Measurements from ENCODE around the gene F9.
"Not testable (repeated sequence)": the region's sequence is repeated elsewhere in the genome, so short reads cannot be mapped to it uniquely, and the experiment has no call there.

F9 gene

DNA sequence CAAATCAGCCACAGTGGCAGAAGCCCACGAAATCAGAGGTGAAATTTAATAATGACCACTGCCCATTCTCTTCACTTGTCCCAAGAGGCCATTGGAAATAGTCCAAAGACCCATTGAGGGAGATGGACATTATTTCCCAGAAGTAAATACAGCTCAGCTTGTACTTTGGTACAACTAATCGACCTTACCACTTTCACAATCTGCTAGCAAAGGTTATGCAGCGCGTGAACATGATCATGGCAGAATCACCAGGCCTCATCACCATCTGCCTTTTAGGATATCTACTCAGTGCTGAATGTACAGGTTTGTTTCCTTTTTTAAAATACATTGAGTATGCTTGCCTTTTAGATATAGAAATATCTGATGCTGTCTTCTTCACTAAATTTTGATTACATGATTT is at the start of gene F9:
F9 (plus strand) TSS at position 190 of the 400 bp plus-strand sequence; CDS start at position 216, 26 bp downstream.
- H3K27ac ChIP-seq (ENCODE audit: low read depth, low read length) = no peak within 1 kb of the TSS

DNA sequence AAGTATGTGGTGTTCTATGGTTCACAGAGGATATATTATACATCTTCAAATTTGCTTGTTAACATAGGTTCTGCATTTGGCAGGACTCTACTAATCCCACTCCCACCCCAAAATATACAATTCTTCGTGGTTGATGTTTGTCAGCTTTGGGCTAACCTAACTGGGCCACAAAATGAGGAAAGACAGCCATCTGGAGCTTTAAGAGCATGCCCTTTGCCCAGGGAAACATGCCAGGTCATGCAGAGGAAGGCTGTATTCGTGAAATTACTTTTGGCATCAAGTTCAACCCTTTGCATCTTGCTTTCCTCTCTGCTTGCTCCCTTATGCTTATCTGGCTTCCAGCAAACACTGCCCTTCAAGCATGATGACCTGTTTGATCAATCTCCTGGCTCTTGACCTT is 46.8 kb upstream of the F9 start:
- Histone ChIP-seq H3K36me3 (ENCODE audit: insufficient read depth, low read length) (no peaks in the 10 kb centered on the region), H3K9ac (ENCODE audit: low read length) (no peak overlapping the region), H3K4me1 (ENCODE audit: insufficient read depth, low read length) (no peaks in the 10 kb centered on the region), H3K9me3 (ENCODE audit: low read length) (no peaks in the 10 kb centered on the region), H3K27ac (ENCODE audit: low read depth, low read length) (no peak overlapping the region), H3K27me3 (ENCODE audit: control insufficient read depth in 1 of 2, insufficient read depth in 2 of 2, low read length in 2 of 2) (no peaks in the 10 kb centered on the region), H3K4me3 (ENCODE audit: low read depth in 1 of 2, low read length in 2 of 2) (no peak overlapping the region)

More for the DNA sequence above, at the start of gene F9:
- H3K9ac ChIP-seq (ENCODE audit: low read length) = no peak within 1 kb of the TSS
- H3K27me3 ChIP-seq (ENCODE audit: control insufficient read depth in 1 of 2, insufficient read depth in 2 of 2, low read length in 2 of 2) = no peaks in the 10 kb centered on the region
- H3K4me3 ChIP-seq (ENCODE audit: low read depth in 1 of 2, low read length in 2 of 2) = no peak within 1 kb of the TSS
- H3K4me1 ChIP-seq (ENCODE audit: insufficient read depth, low read length) = no peaks in the 10 kb centered on the region
- H3K9me3 ChIP-seq (ENCODE audit: low read length) = no peaks in the 10 kb centered on the region
- H3K36me3 ChIP-seq (ENCODE audit: insufficient read depth, low read length) = no peaks in the 10 kb centered on the region

DNA sequence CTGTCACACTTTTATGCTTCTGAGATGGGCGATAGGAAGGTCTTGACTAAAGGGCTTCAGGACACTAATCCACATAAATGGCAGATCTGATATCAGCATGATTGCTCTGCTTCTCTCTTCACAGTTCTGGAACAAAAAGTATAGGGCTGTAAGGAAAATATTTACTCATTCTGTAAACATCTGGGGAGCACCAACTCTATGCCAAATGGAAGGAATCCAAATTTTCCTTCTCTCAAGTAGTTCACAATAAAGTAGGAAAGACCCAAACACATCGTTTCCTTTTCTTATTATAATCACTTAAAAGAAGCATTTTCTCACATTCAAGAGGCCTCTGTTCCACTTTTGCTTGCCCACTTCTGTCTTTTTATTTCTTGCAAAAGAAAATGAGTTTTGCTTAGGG is 45.9 kb upstream of the F9 start:
- Histone ChIP-seq H3K9me3 (ENCODE audit: low read length) (no peaks in the 10 kb centered on the region), H3K27ac (ENCODE audit: low read depth, low read length) (no peak overlapping the region), H3K4me1 (ENCODE audit: insufficient read depth, low read length) (no peaks in the 10 kb centered on the region), H3K9ac (ENCODE audit: low read length) (no peak overlapping the region), H3K27me3 (ENCODE audit: control insufficient read depth in 1 of 2, insufficient read depth in 2 of 2, low read length in 2 of 2) (no peaks in the 10 kb centered on the region), H3K36me3 (ENCODE audit: insufficient read depth, low read length) (no peaks in the 10 kb centered on the region), H3K4me3 (ENCODE audit: low read depth in 1 of 2, low read length in 2 of 2) (no peak overlapping the region)

DNA sequence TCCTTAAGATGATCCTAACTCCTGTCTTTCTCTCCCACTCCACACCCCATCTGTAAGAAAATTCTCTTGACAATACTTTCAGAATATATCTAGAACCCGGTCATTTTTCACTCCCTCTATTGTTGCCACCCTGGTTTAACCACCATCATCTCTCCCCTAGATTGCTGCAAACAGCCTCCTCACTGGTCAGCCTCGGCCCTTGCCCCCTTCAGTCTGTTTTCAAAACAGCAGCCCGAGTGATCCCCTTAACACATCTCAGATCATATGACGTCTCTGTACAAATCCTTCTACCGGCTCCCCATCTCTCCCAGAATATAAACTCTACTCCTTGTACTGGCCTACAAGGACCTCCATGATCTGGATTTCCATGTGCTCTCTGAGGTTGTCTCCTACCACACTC is 35.2 kb upstream of the F9 start:
- Histone ChIP-seq H3K27ac (ENCODE audit: low read depth, low read length) (no peak overlapping the region), H3K27me3 (ENCODE audit: control insufficient read depth in 1 of 2, insufficient read depth in 2 of 2, low read length in 2 of 2) (no peaks in the 10 kb centered on the region), H3K9ac (ENCODE audit: low read length) (no peak overlapping the region), H3K4me1 (ENCODE audit: insufficient read depth, low read length) (no peaks in the 10 kb centered on the region), H3K4me3 (ENCODE audit: low read depth in 1 of 2, low read length in 2 of 2) (no peak overlapping the region), H3K9me3 (ENCODE audit: low read length) (no peaks in the 10 kb centered on the region), H3K36me3 (ENCODE audit: insufficient read depth, low read length) (no peaks in the 10 kb centered on the region)

DNA sequence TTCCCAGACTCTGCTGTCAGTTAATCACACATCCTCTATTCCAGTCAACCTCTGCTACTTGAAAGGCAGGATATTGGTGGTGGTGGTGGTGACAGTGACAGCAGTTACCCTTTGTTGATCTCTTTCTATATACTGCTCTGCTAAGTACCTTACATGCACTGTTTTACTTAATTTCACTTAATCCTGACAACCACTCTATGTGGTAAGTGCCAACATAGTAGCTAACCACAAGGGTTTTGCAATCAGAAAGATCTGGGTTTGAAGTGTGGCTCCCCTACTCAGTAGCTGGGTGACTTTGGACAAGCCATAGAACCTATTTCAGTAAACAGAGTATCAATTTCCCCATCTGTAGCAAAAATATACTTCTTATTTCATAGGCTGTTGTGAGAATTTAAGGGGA is 24.2 kb upstream of the F9 start:
- no peaks in the 10 kb centered on the region for H3K36me3 ChIP-seq (ENCODE audit: insufficient read depth, low read length)
- no peaks in the 10 kb centered on the region for H3K9me3 ChIP-seq (ENCODE audit: low read length)
- H3K9ac ChIP-seq (ENCODE audit: low read length) = no peak overlapping the region
- H3K4me3 ChIP-seq (ENCODE audit: low read depth in 1 of 2, low read length in 2 of 2) = no peak overlapping the region
- H3K4me1 ChIP-seq (ENCODE audit: insufficient read depth, low read length) = no peaks in the 10 kb centered on the region
- H3K27me3 ChIP-seq (ENCODE audit: control insufficient read depth in 1 of 2, insufficient read depth in 2 of 2, low read length in 2 of 2) = no peaks in the 10 kb centered on the region
- no peak overlapping the region for H3K27ac ChIP-seq (ENCODE audit: low read depth, low read length)

DNA sequence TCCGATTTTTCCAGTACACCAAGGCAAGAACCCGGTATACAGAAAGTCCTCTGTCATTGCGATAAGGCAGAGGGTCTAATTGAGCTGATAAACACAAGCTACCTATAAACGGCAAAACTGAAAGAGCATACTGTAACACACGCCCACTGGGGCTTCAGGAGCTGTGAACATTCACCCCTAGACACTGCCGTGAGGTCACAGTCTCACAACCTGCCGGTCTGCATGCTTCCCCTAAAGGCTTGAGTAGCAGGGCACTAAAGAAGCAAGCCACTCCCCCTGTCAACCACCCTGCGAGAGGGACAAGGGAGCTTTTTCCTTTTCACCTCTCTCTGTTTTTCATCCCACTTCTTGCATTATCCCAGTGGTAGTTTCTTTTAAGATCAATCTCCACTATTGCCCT is 22.4 kb upstream of the F9 start:
- Histone ChIP-seq H3K27me3 (ENCODE audit: control insufficient read depth in 1 of 2, insufficient read depth in 2 of 2, low read length in 2 of 2) (no peaks in the 10 kb centered on the region), H3K27ac (ENCODE audit: low read depth, low read length) (no peak overlapping the region), H3K36me3 (ENCODE audit: insufficient read depth, low read length) (no peaks in the 10 kb centered on the region), H3K9ac (ENCODE audit: low read length) (no peak overlapping the region), H3K4me3 (ENCODE audit: low read depth in 1 of 2, low read length in 2 of 2) (no peak overlapping the region), H3K9me3 (ENCODE audit: low read length) (no peaks in the 10 kb centered on the region), H3K4me1 (ENCODE audit: insufficient read depth, low read length) (no peaks in the 10 kb centered on the region)

DNA sequence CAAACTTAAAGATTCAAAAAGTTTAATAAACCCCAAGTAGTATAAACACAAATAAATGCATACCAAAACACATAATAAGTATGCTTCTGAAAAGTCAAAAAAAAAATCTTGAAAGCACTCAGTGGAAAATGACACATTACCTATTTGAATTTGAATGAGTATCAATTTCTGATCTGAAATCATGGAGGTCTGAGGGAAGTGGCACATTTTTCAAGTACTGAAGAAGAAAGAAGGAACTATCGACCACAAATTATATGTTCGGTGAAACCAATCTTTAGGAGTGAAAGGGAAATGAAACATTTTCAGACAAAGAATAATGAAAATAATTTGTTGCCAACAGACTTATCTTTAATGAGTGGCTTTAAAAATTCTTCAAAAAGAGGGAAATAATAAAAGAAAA is 12.1 kb upstream of the F9 start:
- no peaks in the 10 kb centered on the region for H3K27me3 ChIP-seq (ENCODE audit: control insufficient read depth in 1 of 2, insufficient read depth in 2 of 2, low read length in 2 of 2)
- no peaks in the 10 kb centered on the region for H3K4me1 ChIP-seq (ENCODE audit: insufficient read depth, low read length)
- H3K9ac ChIP-seq (ENCODE audit: low read length) = no peak overlapping the region
- no peaks in the 10 kb centered on the region for H3K9me3 ChIP-seq (ENCODE audit: low read length)
- no peak overlapping the region for H3K27ac ChIP-seq (ENCODE audit: low read depth, low read length)
- no peak overlapping the region for H3K4me3 ChIP-seq (ENCODE audit: low read depth in 1 of 2, low read length in 2 of 2)
- H3K36me3 ChIP-seq (ENCODE audit: insufficient read depth, low read length) = no peaks in the 10 kb centered on the region

DNA sequence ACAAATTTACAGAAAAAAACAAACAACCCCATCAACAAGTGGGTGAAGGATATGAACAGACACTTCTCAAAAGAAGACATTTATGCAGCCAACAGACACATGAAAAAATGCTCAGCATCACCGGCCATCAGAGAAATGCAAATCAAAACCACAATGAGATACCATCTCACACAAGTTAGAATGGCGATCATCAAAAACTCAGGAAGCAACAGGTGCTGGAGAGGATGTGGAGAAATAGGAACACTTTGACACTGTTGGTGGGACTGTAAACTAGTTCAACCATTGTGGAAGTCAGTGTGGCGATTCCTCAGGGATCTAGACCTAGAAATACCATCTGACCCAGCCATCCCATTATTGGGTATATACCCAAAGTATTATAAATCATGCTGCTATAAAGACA is 1.7 kb upstream of the F9 start:
- not testable (repeated sequence) for H3K27me3 ChIP-seq (ENCODE audit: control insufficient read depth in 1 of 2, insufficient read depth in 2 of 2, low read length in 2 of 2); H3K27ac ChIP-seq (ENCODE audit: low read depth, low read length); H3K36me3 ChIP-seq (ENCODE audit: insufficient read depth, low read length); H3K9me3 ChIP-seq (ENCODE audit: low read length); H3K4me3 ChIP-seq (ENCODE audit: low read depth in 1 of 2, low read length in 2 of 2); H3K4me1 ChIP-seq (ENCODE audit: insufficient read depth, low read length); H3K9ac ChIP-seq (ENCODE audit: low read length)

DNA sequence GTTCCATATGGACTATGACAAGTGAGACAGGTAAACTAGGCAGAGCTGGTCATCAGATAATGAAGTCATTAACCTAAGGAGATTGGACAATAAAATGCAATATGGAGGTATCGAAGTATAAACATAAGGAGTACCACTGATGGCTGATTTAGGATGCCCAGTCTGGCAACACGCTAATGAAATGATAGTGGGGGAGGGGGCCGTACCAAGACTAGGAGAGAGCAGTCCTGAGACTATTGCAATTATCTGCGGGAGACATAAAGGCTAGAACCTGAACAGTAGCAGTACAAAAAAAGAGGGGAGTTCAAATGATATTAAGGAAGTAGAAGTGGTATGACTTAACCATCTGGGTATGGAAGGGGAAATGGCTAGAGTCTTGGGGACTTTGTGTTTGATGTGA is 2.3 kb downstream of the F9 start:
- Histone ChIP-seq H3K36me3 (ENCODE audit: insufficient read depth, low read length) (no peaks in the 10 kb centered on the region), H3K4me3 (ENCODE audit: low read depth in 1 of 2, low read length in 2 of 2) (no peak overlapping the region), H3K9ac (ENCODE audit: low read length) (no peak overlapping the region), H3K4me1 (ENCODE audit: insufficient read depth, low read length) (no peaks in the 10 kb centered on the region), H3K27me3 (ENCODE audit: control insufficient read depth in 1 of 2, insufficient read depth in 2 of 2, low read length in 2 of 2) (no peaks in the 10 kb centered on the region), H3K27ac (ENCODE audit: low read depth, low read length) (no peak overlapping the region), H3K9me3 (ENCODE audit: low read length) (no peaks in the 10 kb centered on the region)

DNA sequence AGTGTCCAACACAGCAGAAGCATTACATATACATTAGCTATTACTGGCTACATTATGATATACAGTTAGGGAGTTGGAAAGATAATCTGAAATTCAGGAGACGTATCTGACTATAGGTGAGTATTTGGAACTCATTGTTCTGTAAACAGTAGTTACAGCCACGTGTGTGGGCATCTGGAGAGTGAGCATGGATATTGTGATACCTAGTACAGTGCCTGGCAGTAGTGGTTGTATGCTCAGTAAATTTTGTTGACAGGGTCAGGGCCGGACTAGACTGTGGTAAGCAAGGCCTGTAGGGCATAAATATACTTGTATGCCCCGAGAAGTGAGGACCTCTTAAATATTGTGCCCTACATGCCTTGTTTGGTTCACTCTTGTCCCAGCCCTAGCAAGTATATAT is 2.9 kb downstream of the F9 start:
- Histone ChIP-seq H3K4me1 (ENCODE audit: insufficient read depth, low read length) (no peaks in the 10 kb centered on the region), H3K27me3 (ENCODE audit: control insufficient read depth in 1 of 2, insufficient read depth in 2 of 2, low read length in 2 of 2) (no peaks in the 10 kb centered on the region), H3K9ac (ENCODE audit: low read length) (no peak overlapping the region), H3K36me3 (ENCODE audit: insufficient read depth, low read length) (no peaks in the 10 kb centered on the region), H3K4me3 (ENCODE audit: low read depth in 1 of 2, low read length in 2 of 2) (no peak overlapping the region), H3K27ac (ENCODE audit: low read depth, low read length) (no peak overlapping the region), H3K9me3 (ENCODE audit: low read length) (no peaks in the 10 kb centered on the region)

DNA sequence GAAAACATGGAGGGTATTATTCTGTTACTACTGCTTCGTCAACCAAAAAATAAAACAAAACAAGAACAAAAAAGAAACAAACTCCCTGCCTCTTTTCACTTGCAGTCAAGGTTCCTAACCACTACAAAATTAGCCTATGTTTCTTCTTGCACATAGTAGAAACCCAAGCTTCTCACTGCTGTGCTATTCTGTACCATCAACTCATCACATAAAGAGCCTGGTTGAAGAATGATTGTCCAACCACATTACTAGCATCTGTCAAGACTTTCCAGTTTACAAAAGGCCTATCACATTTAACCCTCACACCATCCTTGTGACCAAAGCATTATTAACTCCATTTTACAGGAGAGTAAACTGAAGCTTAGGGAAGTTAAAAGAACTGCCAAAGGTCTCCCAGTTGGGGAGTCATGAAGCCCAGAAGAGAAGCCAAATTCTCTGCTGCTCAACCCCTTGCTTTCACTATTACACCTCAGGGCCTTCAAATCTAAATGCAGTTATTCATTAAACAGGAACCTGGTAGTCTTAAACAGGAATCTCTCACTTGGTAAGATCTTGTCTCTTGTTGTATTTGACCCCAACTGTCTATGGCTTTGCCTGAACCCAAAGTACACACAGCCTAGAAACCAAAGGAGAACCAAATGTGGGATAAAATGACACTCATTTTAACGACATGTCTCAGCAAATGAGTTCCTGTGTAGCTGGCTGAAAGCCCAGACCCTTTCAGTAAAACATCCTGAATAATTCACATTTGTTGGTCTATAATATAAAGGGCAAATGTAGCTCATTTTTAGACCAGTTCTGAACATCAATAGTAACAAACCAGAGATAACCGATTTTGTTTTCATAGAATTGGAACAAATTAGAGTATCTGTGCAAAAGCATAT is 8.6 kb downstream of the F9 start:
- Histone ChIP-seq H3K4me1 (ENCODE audit: insufficient read depth, low read length) (no peaks in the 10 kb centered on the region), H3K9me3 (ENCODE audit: low read length) (no peaks in the 10 kb centered on the region), H3K27ac (ENCODE audit: low read depth, low read length) (no peak overlapping the region), H3K27me3 (ENCODE audit: control insufficient read depth in 1 of 2, insufficient read depth in 2 of 2, low read length in 2 of 2) (no peaks in the 10 kb centered on the region), H3K9ac (ENCODE audit: low read length) (no peak overlapping the region), H3K4me3 (ENCODE audit: low read depth in 1 of 2, low read length in 2 of 2) (no peak overlapping the region), H3K36me3 (ENCODE audit: insufficient read depth, low read length) (no peaks in the 10 kb centered on the region)

DNA sequence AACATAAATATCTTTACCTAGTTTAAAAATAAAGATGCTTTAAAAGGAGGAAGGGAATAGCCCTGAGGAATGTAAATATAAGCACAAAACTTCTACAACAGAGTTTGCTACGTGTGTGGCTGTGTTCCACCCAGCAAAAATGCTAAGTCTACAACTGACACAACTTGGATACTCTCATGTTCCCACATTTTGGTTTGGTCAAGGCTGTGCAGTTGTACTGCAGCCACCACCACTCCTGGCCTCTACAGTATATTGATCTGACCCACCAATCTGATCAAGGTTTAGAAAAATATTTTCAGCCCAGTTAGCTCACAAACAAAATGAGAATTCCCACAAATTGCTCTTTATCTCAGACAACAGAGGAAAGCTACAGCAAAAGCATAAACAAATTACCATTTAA is 12.1 kb downstream of the F9 start:
- H3K9me3 ChIP-seq (ENCODE audit: low read length) = no peaks in the 10 kb centered on the region
- no peak overlapping the region for H3K4me3 ChIP-seq (ENCODE audit: low read depth in 1 of 2, low read length in 2 of 2)
- H3K27ac ChIP-seq (ENCODE audit: low read depth, low read length) = no peak overlapping the region
- no peak overlapping the region for H3K9ac ChIP-seq (ENCODE audit: low read length)
- no peaks in the 10 kb centered on the region for H3K27me3 ChIP-seq (ENCODE audit: control insufficient read depth in 1 of 2, insufficient read depth in 2 of 2, low read length in 2 of 2)
- H3K36me3 ChIP-seq (ENCODE audit: insufficient read depth, low read length) = no peaks in the 10 kb centered on the region
- no peaks in the 10 kb centered on the region for H3K4me1 ChIP-seq (ENCODE audit: insufficient read depth, low read length)

Measured in muscle layer of colon (tissue), 2 donors.